PFSK-1 (cell line): ENCODE data around the gene N4BP3.

Experiments
- FOXP2 ChIP-seq: optimal IDR thresholded peaks from 2 replicates; pipeline ENCODE3; 2011; ENCODE audit warnings: borderline replicate concordance, control low read depth, inconsistent platforms; ENCODE audit not compliant: insufficient read depth; ENCODE audit errors: extremely low read length, extremely low read depth
- POLR2AphosphoS5 ChIP-seq: IDR thresholded peaks from 2 replicates; pipeline ENCODE4 v1.6.1; 2012; ENCODE audit warnings: low read depth, mild to moderate bottlenecking, control low read depth, low read length, moderate library complexity
- SIN3A ChIP-seq: IDR thresholded peaks from 2 replicates; pipeline ENCODE4 v1.6.1; 2012; ENCODE audit warnings: mild to moderate bottlenecking, low read length, moderate library complexity, borderline replicate concordance; ENCODE audit not compliant: insufficient read depth
- TAF1 ChIP-seq: IDR thresholded peaks from 2 replicates; pipeline ENCODE4 v1.6.1; 2012; ENCODE audit warnings: low read length, control low read depth, borderline replicate concordance; ENCODE audit not compliant: insufficient read depth

GRCh38 chr5:178122346-178122745 lies 9.0 kb downstream of the N4BP3 start:
- TF ChIP-seq SIN3A (no peak), TAF1 (no peak), POLR2AphosphoS5 (no peak), FOXP2 (no peak)
